K562 (cell line): Measurements from ENCODE around the gene CHST2. TPM values are rescaled to one million over a fixed set of nuclear protein-coding genes. Genes with fewer than 3 reads are reported as not detected.

ENCODE experiments used
- FOS ChIP-seq: IDR thresholded peaks from 3 replicates; pipeline ENCODE4 v1.6.1; 2011; ENCODE audit not compliant: insufficient read length; ENCODE audit errors: extremely low read depth
- GABPA ChIP-seq: fragments of 200-800 bp; sonication (Bioruptor generic); conservative IDR thresholded peaks from 2 replicates; pipeline ENCODE4 v1.6.1; 2016; ENCODE audit warnings: low read depth, missing genetic modification characterization, missing compliant biosample characterization
- GATA2 ChIP-seq: sonication (generic); formaldehyde crosslinking; IDR thresholded peaks from 2 replicates; pipeline ENCODE4 v1.4.0; 2020; ENCODE audit warnings: mild to moderate bottlenecking, missing genetic modification reagents
- HCFC1 ChIP-seq: IDR thresholded peaks from 2 replicates; pipeline ENCODE4 v1.6.1; 2012; ENCODE audit warnings: low read depth, low read length, improper control_type of control experiment
- SMARCA5 ChIP-seq: fragments of 450-650 bp; IDR thresholded peaks from 2 replicates; pipeline ENCODE4 v1.6.1; 2016
- TCF7L2 ChIP-seq: fragments of 150-350 bp; IDR thresholded peaks from 2 replicates; pipeline ENCODE4 v1.6.1; 2016; ENCODE audit warnings: low read depth, mild to moderate bottlenecking, low read length, moderate library complexity
- ZBTB8A ChIP-seq: fragments of 450-650 bp; IDR thresholded peaks from 2 replicates; pipeline ENCODE4 v1.6.1; 2018; ENCODE audit warnings: mild to moderate bottlenecking, moderate library complexity; ENCODE audit not compliant: partially characterized antibody
- polyA plus RNA-seq, 8 experiments: library from polyadenylated mRNA; depleted of rRNA in 4 of 8; stranded (reverse) in 5 of 8; unstranded in 3 of 8; fragments of >200 nt; fragmentation: Nextera tagmentation in 2 of 8; fragmentation: Illumina TruSeq in 1 of 8; extraction: Ambion mirVana in 2 of 8; extraction: Trizol in 1 of 8; gene quantifications; 2 replicates each; pipeline versions ENCODE4 v1.2.1 to v1.2.3, GENCODE V29; 2011 to 2014; ENCODE audit warnings: inconsistent platforms in 1 of 8, missing spikeins in 1 of 8
- total RNA-seq, 7 experiments: library from RNA; depleted of rRNA in 6 of 7; stranded (reverse); fragments of >200 nt in 6 of 7; fragmentation: Illumina TruSeq in 2 of 7; extraction: Trizol in 2 of 7; gene quantifications; 2 replicates each; pipeline versions ENCODE4 v1.2.1 to v1.2.3, GENCODE V29; 2011 to 2021; ENCODE audit warnings: low replicate concordance in 1 of 7
- TF ChIP-seq, protein P1 (sequence below): fragments of 250-450 bp; sonication (Bioruptor Pico); IDR thresholded peaks from 2 replicates; pipeline ENCODE4 v1.6.1; 2021; ENCODE audit warnings: mild to moderate bottlenecking
- TF ChIP-seq, protein P2 (sequence below): fragments of 200-800 bp; sonication (Bioruptor generic); IDR thresholded peaks from 2 replicates; pipeline ENCODE4 v1.6.1; 2017; ENCODE audit warnings: missing genetic modification characterization, missing compliant biosample characterization
- TF ChIP-seq, protein P3 (sequence below): fragments of 450-650 bp; formaldehyde crosslinking; IDR thresholded peaks from 2 replicates; pipeline ENCODE4 v1.4.0; 2022; ENCODE audit warnings: missing genetic modification characterization
- TF ChIP-seq, protein P4 (sequence below), 2 experiments: fragments of 150-350 bp in 1 of 2; IDR thresholded peaks; 2 replicates each; pipeline ENCODE4 v1.6.1; 2012 to 2016; ENCODE audit warnings: low read depth in 2 of 2, low read length in 2 of 2, mild to moderate bottlenecking in 1 of 2, moderate library complexity in 1 of 2

CHST2 gene
- total and polyA plus RNA-seq, 9 of the 15 experiments (the other 6 are each of a cell fraction or from before 2014, with no cell fraction given): 3.4 to 60.3 (median 13.9) TPM

DNA sequence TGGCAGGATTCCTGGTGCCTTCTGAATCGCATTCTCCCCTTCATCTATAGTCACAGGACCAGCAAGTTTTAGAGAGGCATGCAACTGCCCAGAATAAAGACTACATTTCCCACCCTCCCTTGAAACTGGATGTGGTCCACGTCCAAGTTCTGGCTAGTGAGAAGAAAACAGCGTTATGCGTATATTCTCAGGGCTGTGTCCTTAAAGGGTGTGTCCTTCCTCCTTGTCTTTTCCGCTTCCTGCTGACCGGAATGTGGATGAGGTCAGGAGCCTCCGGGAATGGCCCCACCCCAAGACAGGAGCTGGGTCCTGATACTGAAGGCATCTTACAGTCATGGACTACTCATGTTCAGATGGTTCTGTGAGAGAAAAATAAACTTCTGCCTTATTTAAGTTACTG is 20.2 kb downstream of the CHST2 start (continued):
- TF ChIP-seq, protein P1, sequence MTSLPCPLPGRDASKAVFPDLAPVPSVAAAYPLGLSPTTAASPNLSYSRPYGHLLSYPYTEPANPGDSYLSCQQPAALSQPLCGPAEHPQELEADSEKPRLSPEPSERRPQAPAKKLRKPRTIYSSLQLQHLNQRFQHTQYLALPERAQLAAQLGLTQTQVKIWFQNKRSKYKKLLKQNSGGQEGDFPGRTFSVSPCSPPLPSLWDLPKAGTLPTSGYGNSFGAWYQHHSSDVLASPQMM (CRISPR knock-in tag): no peak
- TF ChIP-seq SMARCA5 (no peak), GABPA (tag) (0 out of 2 replicates have a peak, but pooled peaks have one; percentile 25), FOS (no peak), ZBTB8A (no peak), GATA2 (CRISPR knock-in tag) (no peak), TCF7L2 (no peak), HCFC1 (0 out of 2 replicates have a peak, but pooled peaks have one; percentile 11)
- TF ChIP-seq, protein P2, sequence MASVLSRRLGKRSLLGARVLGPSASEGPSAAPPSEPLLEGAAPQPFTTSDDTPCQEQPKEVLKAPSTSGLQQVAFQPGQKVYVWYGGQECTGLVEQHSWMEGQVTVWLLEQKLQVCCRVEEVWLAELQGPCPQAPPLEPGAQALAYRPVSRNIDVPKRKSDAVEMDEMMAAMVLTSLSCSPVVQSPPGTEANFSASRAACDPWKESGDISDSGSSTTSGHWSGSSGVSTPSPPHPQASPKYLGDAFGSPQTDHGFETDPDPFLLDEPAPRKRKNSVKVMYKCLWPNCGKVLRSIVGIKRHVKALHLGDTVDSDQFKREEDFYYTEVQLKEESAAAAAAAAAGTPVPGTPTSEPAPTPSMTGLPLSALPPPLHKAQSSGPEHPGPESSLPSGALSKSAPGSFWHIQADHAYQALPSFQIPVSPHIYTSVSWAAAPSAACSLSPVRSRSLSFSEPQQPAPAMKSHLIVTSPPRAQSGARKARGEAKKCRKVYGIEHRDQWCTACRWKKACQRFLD (CRISPR knock-in tag): no peak
- TF ChIP-seq, protein P3, sequence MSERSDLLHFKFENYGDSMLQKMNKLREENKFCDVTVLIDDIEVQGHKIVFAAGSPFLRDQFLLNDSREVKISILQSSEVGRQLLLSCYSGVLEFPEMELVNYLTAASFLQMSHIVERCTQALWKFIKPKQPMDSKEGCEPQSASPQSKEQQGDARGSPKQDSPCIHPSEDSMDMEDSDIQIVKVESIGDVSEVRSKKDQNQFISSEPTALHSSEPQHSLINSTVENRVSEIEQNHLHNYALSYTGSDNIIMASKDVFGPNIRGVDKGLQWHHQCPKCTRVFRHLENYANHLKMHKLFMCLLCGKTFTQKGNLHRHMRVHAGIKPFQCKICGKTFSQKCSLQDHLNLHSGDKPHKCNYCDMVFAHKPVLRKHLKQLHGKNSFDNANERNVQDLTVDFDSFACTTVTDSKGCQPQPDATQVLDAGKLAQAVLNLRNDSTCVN (CRISPR knock-in tag): no peak
- TF ChIP-seq, protein P4, sequence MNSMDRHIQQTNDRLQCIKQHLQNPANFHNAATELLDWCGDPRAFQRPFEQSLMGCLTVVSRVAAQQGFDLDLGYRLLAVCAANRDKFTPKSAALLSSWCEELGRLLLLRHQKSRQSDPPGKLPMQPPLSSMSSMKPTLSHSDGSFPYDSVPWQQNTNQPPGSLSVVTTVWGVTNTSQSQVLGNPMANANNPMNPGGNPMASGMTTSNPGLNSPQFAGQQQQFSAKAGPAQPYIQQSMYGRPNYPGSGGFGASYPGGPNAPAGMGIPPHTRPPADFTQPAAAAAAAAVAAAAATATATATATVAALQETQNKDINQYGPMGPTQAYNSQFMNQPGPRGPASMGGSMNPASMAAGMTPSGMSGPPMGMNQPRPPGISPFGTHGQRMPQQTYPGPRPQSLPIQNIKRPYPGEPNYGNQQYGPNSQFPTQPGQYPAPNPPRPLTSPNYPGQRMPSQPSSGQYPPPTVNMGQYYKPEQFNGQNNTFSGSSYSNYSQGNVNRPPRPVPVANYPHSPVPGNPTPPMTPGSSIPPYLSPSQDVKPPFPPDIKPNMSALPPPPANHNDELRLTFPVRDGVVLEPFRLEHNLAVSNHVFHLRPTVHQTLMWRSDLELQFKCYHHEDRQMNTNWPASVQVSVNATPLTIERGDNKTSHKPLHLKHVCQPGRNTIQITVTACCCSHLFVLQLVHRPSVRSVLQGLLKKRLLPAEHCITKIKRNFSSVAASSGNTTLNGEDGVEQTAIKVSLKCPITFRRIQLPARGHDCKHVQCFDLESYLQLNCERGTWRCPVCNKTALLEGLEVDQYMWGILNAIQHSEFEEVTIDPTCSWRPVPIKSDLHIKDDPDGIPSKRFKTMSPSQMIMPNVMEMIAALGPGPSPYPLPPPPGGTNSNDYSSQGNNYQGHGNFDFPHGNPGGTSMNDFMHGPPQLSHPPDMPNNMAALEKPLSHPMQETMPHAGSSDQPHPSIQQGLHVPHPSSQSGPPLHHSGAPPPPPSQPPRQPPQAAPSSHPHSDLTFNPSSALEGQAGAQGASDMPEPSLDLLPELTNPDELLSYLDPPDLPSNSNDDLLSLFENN (IDR thresholded peaks at IDR 0.05; ENCODE audit: low read depth in 2 of 2, low read length in 2 of 2): no peak
